IMR-90 (cell line): ENCODE measurements around the gene TATDN2. TPM values are rescaled to one million over a fixed set of nuclear protein-coding genes. Genes with fewer than 3 reads are reported as not detected.

Experiments used
- ATAC-seq: fragments of 200-7000 bp; cut with Tn5 transposase; 2 replicates; pipeline ENCODE4 v1.9.1; 2020; ENCODE audit warnings: low read depth, mild to moderate bottlenecking, moderate library complexity
- BruUV-seq: library from RNA; stranded (reverse); fragments of 400-500 nt; replicated peaks from 2 replicates; lab custom pipeline; 2021; lab: Mats Ljungman, UMichigan
- CTCF ChIA-PET: fragments of 300-600 bp; formaldehyde crosslinking; extraction: SDS; loops from one replicate; lab custom pipeline; 2021; ENCODE audit warnings: antibody characterized with exemption; lab: Yijun Ruan, JAX
- POLR2A ChIA-PET: fragments of 300-600 bp; sonication (Branson Sonifier 250); formaldehyde crosslinking; loops from one replicate; lab custom pipeline; 2022; ENCODE audit warnings: antibody characterized with exemption; ENCODE audit not compliant: unreplicated experiment; lab: Charles Lee
- DNase-seq: peaks from one replicate; pipeline ENCODE4 v3.0.0; 2013
- H2AFZ ChIP-seq: replicated peaks from 2 replicates; pipeline ENCODE3; 2013; ENCODE audit warnings: low read length, mild to moderate bottlenecking; ENCODE audit not compliant: poor library complexity
- H2AK5ac ChIP-seq: 2 replicates; pipeline ENCODE4 v1.6.1; 2013; ENCODE audit warnings: low read depth, low read length, inconsistent platforms
- H2AK9ac ChIP-seq: replicated peaks from 2 replicates; pipeline ENCODE3; 2013; ENCODE audit warnings: mild to moderate bottlenecking, low read depth, low read length, moderate library complexity; ENCODE audit not compliant: poor library complexity
- H2BK120ac ChIP-seq: 2 replicates; pipeline ENCODE4 v1.6.1; 2013; ENCODE audit warnings: low read depth, low read length, inconsistent platforms
- H2BK15ac ChIP-seq: 3 replicates; pipeline ENCODE4 v1.6.1; 2013; ENCODE audit warnings: low read depth, low read length, inconsistent platforms
- H2BK20ac ChIP-seq: 2 replicates; pipeline ENCODE4 v1.6.1; 2013; ENCODE audit warnings: low read depth, mild to moderate bottlenecking, inconsistent platforms, low read length, moderate library complexity
- H2BK5ac ChIP-seq: 2 replicates; pipeline ENCODE4 v1.6.1; 2013; ENCODE audit warnings: mild to moderate bottlenecking, low read depth, low read length, inconsistent platforms; ENCODE audit not compliant: poor library complexity, severe bottlenecking
- H3K14ac ChIP-seq: replicated peaks from 2 replicates; pipeline ENCODE4 v1.6.1; 2013; ENCODE audit warnings: low read depth, low read length, inconsistent platforms
- H3K18ac ChIP-seq: 2 replicates; pipeline ENCODE4 v1.6.1; 2013; ENCODE audit warnings: low read depth, low read length, control low read depth
- H3K23ac ChIP-seq: 2 replicates; pipeline ENCODE4 v1.6.1; 2013; ENCODE audit warnings: low read depth, low read length, inconsistent platforms
- H3K27ac ChIP-seq: 2 replicates; pipeline ENCODE4 v1.5.1; 2013; ENCODE audit warnings: mild to moderate bottlenecking, control low read depth, low read length; ENCODE audit not compliant: insufficient read depth
- H3K27me3 ChIP-seq: 2 replicates; pipeline ENCODE4 v1.6.1; 2013; ENCODE audit warnings: low read length; ENCODE audit not compliant: control insufficient read depth, insufficient read depth
- H3K36me3 ChIP-seq: 2 replicates; pipeline ENCODE4 v1.6.1; 2013; ENCODE audit warnings: low read length, mixed read lengths; ENCODE audit not compliant: control insufficient read depth, insufficient read depth
- H3K4ac ChIP-seq: 2 replicates; pipeline ENCODE4 v1.6.1; 2013; ENCODE audit warnings: low read depth, low read length, inconsistent platforms
- H3K4me1 ChIP-seq: 2 replicates; pipeline ENCODE4 v1.6.1; 2013; ENCODE audit warnings: low read length, mixed read lengths; ENCODE audit not compliant: control insufficient read depth, insufficient read depth
- H3K4me2 ChIP-seq: 2 replicates; pipeline ENCODE4 v1.6.1; 2013; ENCODE audit warnings: low read depth, mild to moderate bottlenecking, control low read depth, low read length, moderate library complexity
- H3K4me3 ChIP-seq: 2 replicates; pipeline ENCODE4 v1.5.1; 2013; ENCODE audit warnings: low read depth, mild to moderate bottlenecking, control low read depth, low read length, moderate library complexity; ENCODE audit not compliant: insufficient read depth
- H3K56ac ChIP-seq: 2 replicates; pipeline ENCODE4 v1.6.1; 2013; ENCODE audit warnings: low read length, inconsistent platforms; ENCODE audit not compliant: insufficient read depth; ENCODE audit errors: extremely low read depth
- H3K79me1 ChIP-seq, 2 experiments: 2 replicates each; pipeline ENCODE4 v1.6.1; 2013; ENCODE audit warnings: low read length in 2 of 2, inconsistent platforms in 1 of 2, low read depth in 1 of 2
- H3K9ac ChIP-seq: 2 replicates; pipeline ENCODE4 v1.6.1; 2013; ENCODE audit warnings: low read depth, low read length, control low read depth
- H3K9me1 ChIP-seq: 2 replicates; pipeline ENCODE4 v1.6.1; 2013; ENCODE audit warnings: low read length, inconsistent platforms; ENCODE audit not compliant: insufficient read depth
- H3K9me3 ChIP-seq: 2 replicates; pipeline ENCODE4 v1.6.1; 2013; ENCODE audit warnings: low read length; ENCODE audit not compliant: control insufficient read depth, insufficient read depth
- H4K20me1 ChIP-seq: 2 replicates; pipeline ENCODE4 v1.6.1; 2013; ENCODE audit warnings: low read length, inconsistent platforms; ENCODE audit not compliant: insufficient read depth
- H4K5ac ChIP-seq: 2 replicates; pipeline ENCODE4 v1.6.1; 2013; ENCODE audit warnings: mild to moderate bottlenecking, low read depth, low read length, control low read depth
- H4K8ac ChIP-seq, 2 experiments: 2 replicates each; pipeline ENCODE4 v1.6.1; 2013; ENCODE audit warnings: low read depth in 2 of 2, low read length in 2 of 2, control low read depth in 1 of 2, inconsistent platforms in 1 of 2
- H4K91ac ChIP-seq: 2 replicates; pipeline ENCODE4 v1.6.1; 2013; ENCODE audit warnings: low read depth, low read length, inconsistent platforms; ENCODE audit not compliant: insufficient read depth
- BHLHE40 ChIP-seq: fragments of 150-350 bp; IDR thresholded peaks from 2 replicates; pipeline ENCODE4 v1.6.1; 2016; ENCODE audit warnings: mild to moderate bottlenecking, low read depth, low read length
- CEBPB ChIP-seq: IDR thresholded peaks from 2 replicates; pipeline ENCODE4 v1.6.1; 2012; ENCODE audit warnings: low read depth, low read length, improper control_type of control experiment
- FOS ChIP-seq: fragments of 150-350 bp; IDR thresholded peaks from 2 replicates; pipeline ENCODE4 v1.6.1; 2016; ENCODE audit warnings: low read depth, low read length
- MAZ ChIP-seq: IDR thresholded peaks from 2 replicates; pipeline ENCODE4 v1.6.1; 2012; ENCODE audit warnings: low read depth, mild to moderate bottlenecking, low read length, improper control_type of control experiment, moderate library complexity, borderline replicate concordance
- POLR2A ChIP-seq: IDR thresholded peaks from 2 replicates; pipeline ENCODE4 v1.6.1; 2012; ENCODE audit warnings: mild to moderate bottlenecking, low read depth, low read length
- WGBS, 2 experiments: methylation state at CpG; one replicate each; pipeline versions ENCODE4 v1.1.5 to v1.1.7; 2013; ENCODE audit warnings: missing lambda C conversion rate in 2 of 2; ENCODE audit not compliant: insufficient read length in 1 of 2; ENCODE audit errors: extremely low coverage in 2 of 2; 5-methylcytosine and 5-hydroxymethylcytosine counted together
- dilution Hi-C: fragments of 300-500 bp; cut with HindIII; formaldehyde crosslinking; loops from one replicate; pipeline ENCODE4 v1.14.3; 2018; ENCODE audit warnings: low sequenced_read_pairs; ENCODE audit not compliant: unreplicated experiment
- in situ Hi-C: fragments of 300-500 bp; cut with MboI; formaldehyde crosslinking; loops from 3 replicates; pipeline ENCODE4 v1.14.3; 2019; ENCODE audit warnings: low sequenced_read_pairs, inconsistent platforms, mixed read lengths
- intact Hi-C: fragments of 100-400 bp; cut with micrococcal nuclease; formaldehyde crosslinking; loops from 2 replicates; pipeline ENCODE4 v1.10.0; 2022
- polyA plus RNA-seq, 3 experiments: library from polyadenylated mRNA; depleted of rRNA; stranded (reverse); fragments of >200 nt; gene quantifications; 2 replicates each; pipeline ENCODE4 v1.2.3, GENCODE V29; 2012; ENCODE audit warnings: low replicate concordance in 1 of 3
- total RNA-seq: library from RNA; depleted of rRNA; stranded (reverse); fragments of >200 nt; gene quantifications from 2 replicates; pipeline ENCODE4 v1.2.3, GENCODE V29; 2012
- TF ChIP-seq, protein P1 (sequence below): conservative IDR thresholded peaks from 2 replicates; pipeline ENCODE4 v1.5.1; 2012; ENCODE audit warnings: mild to moderate bottlenecking, low read depth, low read length, improper control_type of control experiment
- TF ChIP-seq, protein P2 (sequence below): fragments of 150-350 bp; IDR thresholded peaks from 2 replicates; pipeline ENCODE4 v1.6.1; 2016; ENCODE audit warnings: low read depth, mild to moderate bottlenecking, low read length, moderate library complexity, borderline replicate concordance

TATDN2 gene
- total and polyA plus RNA-seq, 2 of the 4 experiments (the other 2 are of a cell fraction), result 9.0 to 18.8 TPM

DNA sequence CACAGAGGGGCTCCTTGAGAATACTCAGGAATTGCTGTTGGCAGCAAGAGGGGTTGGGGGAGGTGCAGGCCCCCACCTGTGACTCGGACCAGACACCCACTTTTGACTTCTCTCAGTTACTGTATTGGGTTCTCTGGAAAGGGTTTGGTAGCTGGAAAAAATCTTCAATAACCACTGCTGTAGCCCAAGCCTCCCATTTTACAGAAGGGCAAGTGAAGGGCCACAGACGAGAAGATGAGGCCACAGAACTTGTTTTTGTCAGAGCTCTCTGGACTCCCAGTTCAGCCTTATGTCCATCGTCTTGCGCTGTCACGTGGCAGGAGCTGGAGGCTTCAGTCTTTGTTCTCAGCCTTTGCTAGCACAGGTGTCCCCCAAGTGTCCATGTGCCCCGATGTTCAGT is 12.7 kb upstream of the TATDN2 start:
- H4K5ac ChIP-seq, result no peak overlapping the region
- H2BK120ac ChIP-seq, result no peak overlapping the region
- H2BK5ac ChIP-seq, result no peak overlapping the region
- H2AFZ ChIP-seq, result no peak overlapping the region
- ATAC-seq, result no peak
- no peak overlapping the region for H3K9ac ChIP-seq
- no peak overlapping the region for H2AK5ac ChIP-seq
- H3K4me1 ChIP-seq, result no peaks in the 10 kb centered on the region
- H3K18ac ChIP-seq, result no peak overlapping the region
- no peaks in the 10 kb centered on the region for H3K27me3 ChIP-seq
- H4K91ac ChIP-seq, result no peak overlapping the region
- no peak overlapping the region for H3K4me2 ChIP-seq
- BruUV-seq, result no TSS peak
- POLR2A ChIA-PET, result no interaction called here
- H3K79me1 ChIP-seq, result no peaks in the 10 kb centered on the region
- H3K4ac ChIP-seq, result no peak overlapping the region
- H2BK20ac ChIP-seq, result no peak overlapping the region
- H3K14ac ChIP-seq, result no peak overlapping the region
- H4K20me1 ChIP-seq, result no peaks in the 10 kb centered on the region
- dilution Hi-C loops (no loop called here), intact Hi-C loops (no loop called here), in situ Hi-C loops (no loop called here)
- no peak for TF ChIP-seq FOS
- TF ChIP-seq MAZ, result no peak
- no peak for TF ChIP-seq CEBPB
- TF ChIP-seq, protein P1, sequence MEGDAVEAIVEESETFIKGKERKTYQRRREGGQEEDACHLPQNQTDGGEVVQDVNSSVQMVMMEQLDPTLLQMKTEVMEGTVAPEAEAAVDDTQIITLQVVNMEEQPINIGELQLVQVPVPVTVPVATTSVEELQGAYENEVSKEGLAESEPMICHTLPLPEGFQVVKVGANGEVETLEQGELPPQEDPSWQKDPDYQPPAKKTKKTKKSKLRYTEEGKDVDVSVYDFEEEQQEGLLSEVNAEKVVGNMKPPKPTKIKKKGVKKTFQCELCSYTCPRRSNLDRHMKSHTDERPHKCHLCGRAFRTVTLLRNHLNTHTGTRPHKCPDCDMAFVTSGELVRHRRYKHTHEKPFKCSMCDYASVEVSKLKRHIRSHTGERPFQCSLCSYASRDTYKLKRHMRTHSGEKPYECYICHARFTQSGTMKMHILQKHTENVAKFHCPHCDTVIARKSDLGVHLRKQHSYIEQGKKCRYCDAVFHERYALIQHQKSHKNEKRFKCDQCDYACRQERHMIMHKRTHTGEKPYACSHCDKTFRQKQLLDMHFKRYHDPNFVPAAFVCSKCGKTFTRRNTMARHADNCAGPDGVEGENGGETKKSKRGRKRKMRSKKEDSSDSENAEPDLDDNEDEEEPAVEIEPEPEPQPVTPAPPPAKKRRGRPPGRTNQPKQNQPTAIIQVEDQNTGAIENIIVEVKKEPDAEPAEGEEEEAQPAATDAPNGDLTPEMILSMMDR, result no peak
- no peak for TF ChIP-seq POLR2A
- no peak for TF ChIP-seq BHLHE40
- TF ChIP-seq, protein P2, sequence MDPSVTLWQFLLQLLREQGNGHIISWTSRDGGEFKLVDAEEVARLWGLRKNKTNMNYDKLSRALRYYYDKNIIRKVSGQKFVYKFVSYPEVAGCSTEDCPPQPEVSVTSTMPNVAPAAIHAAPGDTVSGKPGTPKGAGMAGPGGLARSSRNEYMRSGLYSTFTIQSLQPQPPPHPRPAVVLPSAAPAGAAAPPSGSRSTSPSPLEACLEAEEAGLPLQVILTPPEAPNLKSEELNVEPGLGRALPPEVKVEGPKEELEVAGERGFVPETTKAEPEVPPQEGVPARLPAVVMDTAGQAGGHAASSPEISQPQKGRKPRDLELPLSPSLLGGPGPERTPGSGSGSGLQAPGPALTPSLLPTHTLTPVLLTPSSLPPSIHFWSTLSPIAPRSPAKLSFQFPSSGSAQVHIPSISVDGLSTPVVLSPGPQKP, result no peak
- H3K23ac ChIP-seq, result no peak overlapping the region
- no peak for DNase-seq
- no peak overlapping the region for H3K56ac ChIP-seq
- H3K27ac ChIP-seq, result no peak overlapping the region
- no peaks in the 10 kb centered on the region for H3K9me3 ChIP-seq
- 100% methylated on average over 5 of the region's 6 CpGs; no CpG with 5 or more reads in 1 of the 2 experiments for WGBS, 2 experiments
- H3K36me3 ChIP-seq, result peaks cover 22% of the 10 kb centered on the region
- no peak overlapping the region for H2AK9ac ChIP-seq
- H3K9me1 ChIP-seq, result 0 out of 2 replicates have a peak, but pooled peaks cover 3% of the 10 kb centered on the region
- CTCF ChIA-PET, result no interaction called here
- H3K4me3 ChIP-seq, result no peak overlapping the region
- H4K8ac ChIP-seq, result no peak overlapping the region
- no peak overlapping the region for H2BK15ac ChIP-seq
